Colonic mucosa (tissue), 4 donors: ENCODE measurements around the gene MED10. TPM values are rescaled to one million over a fixed set of nuclear protein-coding genes. Genes with fewer than 3 reads are reported as not detected.

Experiments used
- DNase-seq: peaks from one replicate; pipeline ENCODE4 v3.0.0-alpha.2; 2020
- H3K27ac ChIP-seq: fragments of 200-600 bp; one replicate; pipeline ENCODE4 v1.8.0; 2021
- H3K27me3 ChIP-seq: fragments of 200-600 bp; one replicate; pipeline ENCODE4 v1.8.0; 2021
- H3K36me3 ChIP-seq: fragments of 200-600 bp; one replicate; pipeline ENCODE4 v1.8.0; 2021
- H3K4me1 ChIP-seq: fragments of 200-600 bp; one replicate; pipeline ENCODE4 v1.8.0; 2021; ENCODE audit warnings: mild to moderate bottlenecking
- H3K4me3 ChIP-seq: fragments of 200-600 bp; one replicate; pipeline ENCODE4 v1.8.0; 2021
- H3K9ac ChIP-seq, 2 donors: one replicate each; pipeline ENCODE4 v1.7.0; 2013; ENCODE audit warnings: control low read depth in 2 of 2, low read depth in 2 of 2, low read length in 2 of 2
- H3K9me3 ChIP-seq: fragments of 200-600 bp; one replicate; pipeline ENCODE4 v1.8.0; 2021
- intact Hi-C: fragments of 100-400 bp; cut with DNase I; formaldehyde crosslinking; loops from one replicate; pipeline ENCODE4 v1.14.1; 2022
- total RNA-seq, 2 donors: library from RNA; stranded (reverse); fragmentation: NEBNext Ultra II Directional in 1 of 2; extraction: Animal tissue kit (Norgen Biotek cat#: 25700) in 1 of 2; gene quantifications; one replicate each; pipeline ENCODE4 v1.2.1, GENCODE V29; 2021
- TF ChIP-seq, protein P1 (sequence below): fragments of 200-600 bp; IDR thresholded peaks from one replicate; pipeline ENCODE4 v1.8.0; 2022; ENCODE audit warnings: antibody characterized with exemption, mild to moderate bottlenecking
- donor health status: healthy.
- donor health status: DM: no; HTN: no; CAD: no.
- donor health status: DM: no; HTN: no; CAD: no.

MED10 gene
- total RNA-seq, 2 donors from 2014 or later, result 25.0 to 27.3 TPM

DNA sequence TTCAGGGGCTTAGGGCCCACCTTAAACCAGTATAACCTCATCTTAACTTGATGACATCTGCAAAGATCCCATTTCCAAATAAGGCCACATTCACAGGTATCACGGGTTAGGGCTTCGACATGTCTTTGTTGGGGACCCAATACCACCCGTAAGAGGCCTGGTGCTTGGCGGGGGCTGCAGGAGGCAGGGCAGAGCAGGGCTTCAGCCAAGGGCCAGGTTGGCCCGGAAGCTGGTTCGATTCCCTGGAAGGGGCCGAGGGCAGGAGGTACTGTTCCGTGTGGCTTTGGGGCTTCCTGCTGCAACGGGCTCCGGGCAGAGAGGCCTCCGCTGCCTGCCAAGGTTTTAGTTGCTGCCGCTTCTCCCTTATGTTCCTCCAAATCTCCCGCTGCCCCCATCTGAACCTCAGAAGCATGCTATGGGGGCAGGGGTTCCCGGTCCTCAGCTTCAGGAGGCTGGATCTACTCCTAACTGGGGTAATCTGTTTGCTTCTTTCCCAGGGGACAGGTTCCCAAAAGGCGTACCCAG, 29.8 kb downstream of the MED10 start:
- Histone ChIP-seq H3K27me3 (no peaks in the 10 kb centered on the region), H3K27ac (no peak overlapping the region), H3K4me1 (no peaks in the 10 kb centered on the region), H3K4me3 (no peak overlapping the region), H3K9me3 (no peaks in the 10 kb centered on the region), H3K36me3 (no peaks in the 10 kb centered on the region), H3K9ac (no peak overlapping the region)
- TF ChIP-seq, protein P1, sequence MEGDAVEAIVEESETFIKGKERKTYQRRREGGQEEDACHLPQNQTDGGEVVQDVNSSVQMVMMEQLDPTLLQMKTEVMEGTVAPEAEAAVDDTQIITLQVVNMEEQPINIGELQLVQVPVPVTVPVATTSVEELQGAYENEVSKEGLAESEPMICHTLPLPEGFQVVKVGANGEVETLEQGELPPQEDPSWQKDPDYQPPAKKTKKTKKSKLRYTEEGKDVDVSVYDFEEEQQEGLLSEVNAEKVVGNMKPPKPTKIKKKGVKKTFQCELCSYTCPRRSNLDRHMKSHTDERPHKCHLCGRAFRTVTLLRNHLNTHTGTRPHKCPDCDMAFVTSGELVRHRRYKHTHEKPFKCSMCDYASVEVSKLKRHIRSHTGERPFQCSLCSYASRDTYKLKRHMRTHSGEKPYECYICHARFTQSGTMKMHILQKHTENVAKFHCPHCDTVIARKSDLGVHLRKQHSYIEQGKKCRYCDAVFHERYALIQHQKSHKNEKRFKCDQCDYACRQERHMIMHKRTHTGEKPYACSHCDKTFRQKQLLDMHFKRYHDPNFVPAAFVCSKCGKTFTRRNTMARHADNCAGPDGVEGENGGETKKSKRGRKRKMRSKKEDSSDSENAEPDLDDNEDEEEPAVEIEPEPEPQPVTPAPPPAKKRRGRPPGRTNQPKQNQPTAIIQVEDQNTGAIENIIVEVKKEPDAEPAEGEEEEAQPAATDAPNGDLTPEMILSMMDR, result no peak
- intact Hi-C loops, result no loop called here
- DNase-seq, result no peak

DNA sequence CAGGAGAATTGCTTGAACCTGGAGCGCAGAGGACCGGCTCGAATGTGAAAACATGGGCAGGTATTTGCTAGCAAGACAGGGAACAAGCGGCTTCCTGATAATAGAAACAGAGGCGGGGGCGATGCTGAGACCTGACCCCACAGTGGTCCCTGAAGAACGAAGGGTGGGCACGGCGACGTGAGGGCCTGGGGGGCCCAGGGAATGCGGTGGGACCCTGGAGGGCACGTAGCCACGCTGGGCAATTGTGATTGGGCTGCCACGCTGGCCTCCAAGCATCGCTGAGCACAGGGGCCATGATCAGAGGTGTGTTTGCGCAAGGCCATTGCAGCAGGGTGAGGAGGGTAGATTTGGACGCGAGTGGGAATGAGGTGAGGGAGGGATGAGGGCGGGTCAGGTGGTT, 30.7 kb downstream of the MED10 start:
- H3K4me3 ChIP-seq, result no peak overlapping the region
- H3K9me3 ChIP-seq, result no peaks in the 10 kb centered on the region
- H3K36me3 ChIP-seq, result no peaks in the 10 kb centered on the region
- no peak overlapping the region for H3K27ac ChIP-seq
- H3K4me1 ChIP-seq, result no peaks in the 10 kb centered on the region
- TF ChIP-seq, protein P1, result no peak
- no peak for DNase-seq
- intact Hi-C loops, result no loop called here
- H3K27me3 ChIP-seq, result no peaks in the 10 kb centered on the region
- H3K9ac ChIP-seq, result no peak overlapping the region

DNA sequence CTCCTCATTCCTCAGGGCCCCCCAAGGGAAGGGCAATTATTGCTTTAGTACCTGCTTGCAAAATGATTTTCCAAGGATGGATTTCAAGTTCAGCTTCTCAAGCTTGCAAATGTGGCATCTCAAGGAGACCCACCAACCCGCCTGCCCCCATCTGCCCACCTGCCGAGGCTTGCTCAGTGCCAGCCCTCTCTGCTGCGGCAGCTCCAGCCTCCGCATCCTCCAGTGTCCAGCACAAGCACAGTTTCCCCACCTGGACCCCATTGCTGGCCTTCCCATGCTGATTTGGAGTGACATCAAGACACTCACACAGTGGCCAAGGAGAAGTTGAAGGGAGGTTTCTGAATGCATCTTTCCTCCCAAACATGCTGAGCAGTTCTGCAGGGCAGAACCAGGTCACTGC, 31.2 kb downstream of the MED10 start:
- intact Hi-C loops, result no loop called here
- Histone ChIP-seq H3K9me3 (no peaks in the 10 kb centered on the region), H3K27me3 (no peaks in the 10 kb centered on the region), H3K9ac (no peak overlapping the region), H3K36me3 (no peaks in the 10 kb centered on the region), H3K4me3 (no peak overlapping the region), H3K27ac (no peak overlapping the region), H3K4me1 (no peaks in the 10 kb centered on the region)
- DNase-seq, result no peak
- TF ChIP-seq, protein P1, result no peak

DNA sequence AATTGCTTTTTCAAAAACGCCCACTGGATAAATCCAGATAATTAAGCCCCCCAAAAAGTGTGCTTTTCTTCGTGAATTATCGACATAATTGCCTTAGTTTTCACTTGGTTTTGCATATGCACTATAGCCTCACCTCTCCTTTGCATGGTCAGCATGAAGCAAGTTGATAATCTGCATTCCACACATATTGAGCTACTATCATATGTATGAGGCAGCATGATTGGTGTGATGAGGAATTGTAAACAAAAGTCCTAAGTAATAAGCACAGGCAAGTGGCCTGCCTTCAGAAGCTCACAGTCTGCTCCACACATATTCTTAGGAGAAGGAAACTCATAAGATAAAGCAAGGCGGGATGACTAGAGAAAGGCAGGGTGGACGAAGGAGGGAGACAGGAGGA, 33.8 kb downstream of the MED10 start:
- Histone ChIP-seq H3K27me3 (no peaks in the 10 kb centered on the region), H3K4me3 (no peak overlapping the region), H3K36me3 (no peaks in the 10 kb centered on the region), H3K27ac (no peak overlapping the region), H3K9me3 (no peaks in the 10 kb centered on the region), H3K4me1 (no peaks in the 10 kb centered on the region), H3K9ac (no peak overlapping the region)
- TF ChIP-seq, protein P1, result no peak
- DNase-seq, result no peak
- intact Hi-C loops, result no loop called here

DNA sequence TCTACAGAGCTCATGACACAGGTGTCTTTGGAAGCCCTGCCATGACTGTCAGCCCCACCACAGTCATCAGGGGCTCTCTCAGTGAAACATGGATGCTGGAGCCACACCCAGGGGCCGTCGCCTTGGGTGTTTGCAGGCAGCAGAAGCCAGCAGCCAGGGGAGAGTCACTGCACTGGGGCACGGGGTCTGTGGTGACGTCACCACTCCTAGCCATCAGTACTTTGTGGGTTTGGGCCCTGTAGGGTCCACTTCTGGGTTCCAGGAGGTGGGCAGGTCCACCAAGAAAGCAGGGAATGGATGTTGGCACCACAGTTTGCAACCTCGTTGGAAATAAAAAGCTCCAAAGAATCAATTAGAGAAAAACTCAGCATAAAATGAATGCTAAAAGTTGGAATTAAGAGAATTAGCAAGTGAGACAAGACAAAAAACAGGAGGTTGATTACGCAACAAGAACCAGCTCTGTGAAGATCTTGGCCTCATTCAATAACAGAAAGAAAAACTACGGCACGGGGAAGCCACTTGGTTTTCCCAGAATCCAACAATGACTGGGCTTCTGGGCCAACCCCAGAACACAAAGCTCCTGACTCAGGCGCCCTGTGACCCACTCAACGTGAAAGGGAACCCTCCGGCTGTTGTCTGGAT, 34.3 kb downstream of the MED10 start:
- Histone ChIP-seq H3K27me3 (no peaks in the 10 kb centered on the region), H3K27ac (no peak overlapping the region), H3K4me3 (no peak overlapping the region), H3K9me3 (no peaks in the 10 kb centered on the region), H3K4me1 (no peaks in the 10 kb centered on the region), H3K9ac (no peak overlapping the region), H3K36me3 (no peaks in the 10 kb centered on the region)
- DNase-seq, result no peak
- TF ChIP-seq, protein P1, result no peak
- intact Hi-C loops, result no loop called here
